ENCODE results near the gene SZRD1.

The SZRD1 gene

DNA sequence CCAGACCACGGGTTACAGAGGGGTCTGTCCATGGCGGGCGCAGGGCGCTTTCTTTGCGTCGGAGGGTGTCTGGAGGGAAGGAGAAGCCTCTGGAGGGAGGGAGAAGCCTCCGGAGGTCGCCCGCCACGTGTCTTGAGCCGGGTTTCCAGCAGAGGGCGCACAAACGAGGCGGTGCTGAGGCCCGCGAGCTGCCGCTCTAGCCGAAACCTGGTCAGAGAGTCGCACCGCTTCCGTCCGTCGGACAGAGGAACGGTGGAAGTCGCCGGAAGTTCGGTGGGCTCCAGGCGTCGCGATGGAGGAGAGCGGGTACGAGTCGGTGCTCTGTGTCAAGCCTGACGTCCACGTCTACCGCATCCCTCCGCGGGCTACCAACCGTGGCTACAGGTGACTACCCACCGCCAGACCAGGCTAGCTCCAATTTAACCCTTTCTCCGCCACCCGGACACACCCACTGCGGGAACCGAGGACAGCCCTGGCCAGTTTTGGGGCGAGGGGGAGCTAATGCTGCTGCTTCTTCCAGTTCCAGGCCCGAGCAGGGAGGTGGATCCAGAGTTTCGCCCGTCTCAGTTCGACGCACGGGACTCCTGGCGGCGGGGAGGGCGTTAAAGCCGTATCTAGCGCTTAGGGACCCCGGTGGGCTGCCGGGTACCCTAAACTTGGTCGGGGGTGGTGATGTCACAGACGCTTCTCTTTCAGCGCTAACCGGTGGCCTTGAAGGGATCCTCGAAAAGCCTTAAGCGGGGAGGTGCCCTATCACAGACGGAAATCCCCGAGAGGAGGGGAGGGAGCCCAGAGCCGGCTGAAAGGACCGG, 73.6 kb downstream of the SZRD1 start, which contains the start of gene NECAP2:
Gene NECAP2, plus strand, starts transcription at position 255 of the 812 bp plus-strand sequence. Its CDS starts 38 bp downstream, at position 293.
- peak within 1 kb of the TSS; percentile 95 for H3K9ac ChIP-seq (ENCODE audit: low read depth, low read length, poor library complexity, severe bottlenecking)
- TF ChIP-seq, protein P1, sequence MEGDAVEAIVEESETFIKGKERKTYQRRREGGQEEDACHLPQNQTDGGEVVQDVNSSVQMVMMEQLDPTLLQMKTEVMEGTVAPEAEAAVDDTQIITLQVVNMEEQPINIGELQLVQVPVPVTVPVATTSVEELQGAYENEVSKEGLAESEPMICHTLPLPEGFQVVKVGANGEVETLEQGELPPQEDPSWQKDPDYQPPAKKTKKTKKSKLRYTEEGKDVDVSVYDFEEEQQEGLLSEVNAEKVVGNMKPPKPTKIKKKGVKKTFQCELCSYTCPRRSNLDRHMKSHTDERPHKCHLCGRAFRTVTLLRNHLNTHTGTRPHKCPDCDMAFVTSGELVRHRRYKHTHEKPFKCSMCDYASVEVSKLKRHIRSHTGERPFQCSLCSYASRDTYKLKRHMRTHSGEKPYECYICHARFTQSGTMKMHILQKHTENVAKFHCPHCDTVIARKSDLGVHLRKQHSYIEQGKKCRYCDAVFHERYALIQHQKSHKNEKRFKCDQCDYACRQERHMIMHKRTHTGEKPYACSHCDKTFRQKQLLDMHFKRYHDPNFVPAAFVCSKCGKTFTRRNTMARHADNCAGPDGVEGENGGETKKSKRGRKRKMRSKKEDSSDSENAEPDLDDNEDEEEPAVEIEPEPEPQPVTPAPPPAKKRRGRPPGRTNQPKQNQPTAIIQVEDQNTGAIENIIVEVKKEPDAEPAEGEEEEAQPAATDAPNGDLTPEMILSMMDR (conservative IDR thresholded peaks at IDR 0.05; ENCODE audit: low read length) = peak; percentile 68
- TF ChIP-seq EZH2phosphoT487 (IDR thresholded peaks at IDR 0.05; ENCODE audit: borderline replicate concordance) = no peak
- H3K9me2 ChIP-seq (replicated peaks; ENCODE audit: low read depth, low read length) = no peaks in the 10 kb centered on the region
- H3K4me1 ChIP-seq (ENCODE audit: insufficient read depth, low read length, poor library complexity, severe bottlenecking) = peaks cover 22% of the 10 kb centered on the region
- peak within 1 kb of the TSS; percentile 95 for H2AFZ ChIP-seq (ENCODE audit: low read length)
- peaks cover 39% of the 10 kb centered on the region for H3K79me2 ChIP-seq (ENCODE audit: insufficient read depth, low read length)
- peaks cover 26% of the 10 kb centered on the region for H4K20me1 ChIP-seq (ENCODE audit: insufficient read depth, low read length, poor library complexity, severe bottlenecking)
- peak within 1 kb of the TSS; percentile 97 for H3K4me2 ChIP-seq (ENCODE audit: low read depth, low read length, poor library complexity, severe bottlenecking)
- H3K9me3 ChIP-seq (ENCODE audit: insufficient read depth, low read depth, low read length) = no peaks in the 10 kb centered on the region
- H3K36me3 ChIP-seq (ENCODE audit: insufficient read depth, low read length) = peaks cover 9% of the 10 kb centered on the region; the same call in 1 of the 2 replicates
- no peaks in the 10 kb centered on the region for H3K27me3 ChIP-seq (ENCODE audit: insufficient read depth, low read length, poor library complexity, severe bottlenecking)
- H3K4me3 ChIP-seq (ENCODE audit: low read length, poor library complexity, severe bottlenecking) = peak within 1 kb of the TSS; percentile 94
- no peaks in the 10 kb centered on the region for H3F3A ChIP-seq (ENCODE audit: low read depth)

DNA sequence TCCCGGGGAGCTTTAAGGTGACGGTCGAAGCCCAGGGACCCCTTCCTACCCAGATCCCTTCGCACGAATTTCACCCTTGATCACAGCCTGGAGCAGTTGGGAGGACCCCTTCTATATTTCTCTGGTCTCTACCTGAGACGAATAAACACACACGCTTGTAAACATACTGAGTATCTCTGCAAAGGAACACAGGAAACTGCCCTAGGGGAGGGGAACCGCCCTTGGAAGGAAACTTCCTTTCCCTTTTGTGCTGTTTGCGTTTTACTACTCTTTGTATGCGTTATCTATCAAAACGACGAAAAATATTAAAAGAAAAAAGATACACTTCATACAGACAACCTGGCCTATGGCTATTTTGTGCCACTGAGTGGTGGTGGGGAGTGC, 74.2 kb downstream of the SZRD1 start:
- Histone ChIP-seq H3K9me3 (ENCODE audit: insufficient read depth, low read depth, low read length) (no peaks in the 10 kb centered on the region), H3K4me2 (ENCODE audit: low read depth, low read length, poor library complexity, severe bottlenecking) (peak overlapping the region; percentile 97), H3F3A (ENCODE audit: low read depth) (no peaks in the 10 kb centered on the region), H3K36me3 (ENCODE audit: insufficient read depth, low read length) (peaks cover 9% of the 10 kb centered on the region; the same call in 1 of the 2 replicates), H4K20me1 (ENCODE audit: insufficient read depth, low read length, poor library complexity, severe bottlenecking) (peaks cover 26% of the 10 kb centered on the region), H3K9ac (ENCODE audit: low read depth, low read length, poor library complexity, severe bottlenecking) (peak overlapping the region; percentile 95), H3K27me3 (ENCODE audit: insufficient read depth, low read length, poor library complexity, severe bottlenecking) (no peaks in the 10 kb centered on the region), H3K4me1 (ENCODE audit: insufficient read depth, low read length, poor library complexity, severe bottlenecking) (peaks cover 22% of the 10 kb centered on the region), H3K79me2 (ENCODE audit: insufficient read depth, low read length) (peaks cover 39% of the 10 kb centered on the region), H3K4me3 (ENCODE audit: low read length, poor library complexity, severe bottlenecking) (peak overlapping the region; percentile 94), H3K9me2 (replicated peaks; ENCODE audit: low read depth, low read length) (no peaks in the 10 kb centered on the region), H2AFZ (ENCODE audit: low read length) (peak overlapping the region; percentile 74)
- TF ChIP-seq EZH2phosphoT487 (IDR thresholded peaks at IDR 0.05; ENCODE audit: borderline replicate concordance) = no peak
- TF ChIP-seq, protein P1 (conservative IDR thresholded peaks at IDR 0.05; ENCODE audit: low read length) = no peak

DNA sequence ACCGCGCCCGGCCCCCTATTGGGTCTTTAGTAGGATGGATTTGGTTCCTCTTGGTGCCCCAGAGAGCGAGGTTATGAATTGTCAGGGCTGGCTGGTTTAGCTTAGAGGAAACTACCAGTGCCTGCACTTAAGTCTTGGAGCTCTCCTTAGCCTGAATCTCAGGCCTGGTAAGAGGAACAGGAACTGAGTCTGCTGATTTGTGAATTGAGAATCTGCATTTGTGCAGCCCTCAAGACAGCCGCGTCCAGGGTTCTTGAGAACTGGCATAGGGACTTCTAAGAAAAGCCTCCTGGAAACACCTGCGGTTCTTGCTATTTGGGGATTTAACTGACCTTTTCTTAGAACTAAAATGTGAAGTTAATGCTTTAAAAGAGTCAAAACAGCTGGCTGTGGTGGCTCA, 75.2 kb downstream of the SZRD1 start:
- peaks cover 10% of the 10 kb centered on the region; the same call in 1 of the 2 replicates for H3K36me3 ChIP-seq (ENCODE audit: insufficient read depth, low read length)
- no peaks in the 10 kb centered on the region for H3K9me3 ChIP-seq (ENCODE audit: insufficient read depth, low read depth, low read length)
- H3K27me3 ChIP-seq (ENCODE audit: insufficient read depth, low read length, poor library complexity, severe bottlenecking) = no peaks in the 10 kb centered on the region
- peaks cover 22% of the 10 kb centered on the region for H3K4me1 ChIP-seq (ENCODE audit: insufficient read depth, low read length, poor library complexity, severe bottlenecking)
- H3K9ac ChIP-seq (ENCODE audit: low read depth, low read length, poor library complexity, severe bottlenecking) = peak overlapping the region; percentile 95
- H3K4me3 ChIP-seq (ENCODE audit: low read length, poor library complexity, severe bottlenecking) = peak overlapping the region; percentile 94
- peaks cover 26% of the 10 kb centered on the region for H4K20me1 ChIP-seq (ENCODE audit: insufficient read depth, low read length, poor library complexity, severe bottlenecking)
- H3F3A ChIP-seq (ENCODE audit: low read depth) = no peaks in the 10 kb centered on the region
- peak overlapping the region; percentile 97 for H3K4me2 ChIP-seq (ENCODE audit: low read depth, low read length, poor library complexity, severe bottlenecking)
- no peak overlapping the region for H2AFZ ChIP-seq (ENCODE audit: low read length)
- TF ChIP-seq EZH2phosphoT487 (IDR thresholded peaks at IDR 0.05; ENCODE audit: borderline replicate concordance) = no peak
- TF ChIP-seq, protein P1 (conservative IDR thresholded peaks at IDR 0.05; ENCODE audit: low read length) = no peak
- no peaks in the 10 kb centered on the region for H3K9me2 ChIP-seq (replicated peaks; ENCODE audit: low read depth, low read length)
- H3K79me2 ChIP-seq (ENCODE audit: insufficient read depth, low read length) = peaks cover 39% of the 10 kb centered on the region
